HUDEP-2 (cell line): ENCODE measurements around the gene CABLES1.
A peak's percentile ranks its signal among the peaks of the same experiment; 100 is the strongest.
"Not testable (repeated sequence)": the region's sequence is repeated elsewhere in the genome, so short reads cannot be mapped to it uniquely, and the experiment has no call there.

ENCODE experiments used
- DNase-seq, 76 experiments: peaks; one replicate each; lab custom pipeline; 2025; ENCODE audit not compliant: unreplicated experiment in 76 of 76; lab: John Stamatoyannopoulos, UW

The CABLES1 gene

DNA sequence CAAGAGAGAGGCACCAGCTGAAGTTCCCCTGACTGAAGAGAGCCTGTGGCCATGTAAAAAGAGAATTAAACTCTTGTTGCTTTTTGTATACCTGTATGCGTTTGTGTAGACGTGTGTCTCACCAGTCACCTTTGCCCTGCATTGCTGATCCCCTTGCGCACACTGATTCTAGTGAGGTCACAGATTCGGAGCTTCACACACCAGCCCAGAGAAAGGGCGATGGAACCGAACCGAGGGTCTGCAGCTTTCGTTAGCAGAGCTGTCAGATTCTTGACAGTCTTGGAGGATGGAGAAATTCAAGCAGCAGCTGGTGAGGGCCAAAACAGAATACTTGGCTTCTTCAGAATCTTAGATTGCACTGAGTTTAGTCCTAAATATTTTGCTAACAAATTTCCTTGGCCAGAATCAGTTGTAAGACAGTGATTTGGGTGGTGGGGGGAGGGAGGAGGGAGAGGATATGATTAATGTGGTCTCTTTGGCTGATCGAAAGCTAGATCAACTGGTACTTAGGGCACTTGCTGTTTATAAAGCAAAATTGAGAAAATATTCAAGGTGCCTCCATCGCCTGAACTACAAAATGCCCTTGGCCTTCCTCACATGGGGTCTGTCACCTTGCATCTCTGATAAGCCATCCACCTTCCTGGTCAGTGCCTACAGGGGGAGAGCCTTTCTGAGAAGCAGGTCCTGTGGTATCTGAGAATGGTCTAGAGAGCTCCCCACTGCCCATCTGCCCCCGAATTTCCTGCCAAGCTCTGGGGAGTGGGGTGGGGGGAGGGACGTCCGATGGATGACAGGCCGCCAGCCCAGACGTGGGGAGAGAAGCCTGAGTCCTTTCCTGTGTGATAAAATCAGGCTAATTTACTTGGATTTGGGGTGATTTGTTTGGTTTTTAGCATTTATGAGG, 123.5 kb downstream of the CABLES1 start:
- DNase-seq = no peak

DNA sequence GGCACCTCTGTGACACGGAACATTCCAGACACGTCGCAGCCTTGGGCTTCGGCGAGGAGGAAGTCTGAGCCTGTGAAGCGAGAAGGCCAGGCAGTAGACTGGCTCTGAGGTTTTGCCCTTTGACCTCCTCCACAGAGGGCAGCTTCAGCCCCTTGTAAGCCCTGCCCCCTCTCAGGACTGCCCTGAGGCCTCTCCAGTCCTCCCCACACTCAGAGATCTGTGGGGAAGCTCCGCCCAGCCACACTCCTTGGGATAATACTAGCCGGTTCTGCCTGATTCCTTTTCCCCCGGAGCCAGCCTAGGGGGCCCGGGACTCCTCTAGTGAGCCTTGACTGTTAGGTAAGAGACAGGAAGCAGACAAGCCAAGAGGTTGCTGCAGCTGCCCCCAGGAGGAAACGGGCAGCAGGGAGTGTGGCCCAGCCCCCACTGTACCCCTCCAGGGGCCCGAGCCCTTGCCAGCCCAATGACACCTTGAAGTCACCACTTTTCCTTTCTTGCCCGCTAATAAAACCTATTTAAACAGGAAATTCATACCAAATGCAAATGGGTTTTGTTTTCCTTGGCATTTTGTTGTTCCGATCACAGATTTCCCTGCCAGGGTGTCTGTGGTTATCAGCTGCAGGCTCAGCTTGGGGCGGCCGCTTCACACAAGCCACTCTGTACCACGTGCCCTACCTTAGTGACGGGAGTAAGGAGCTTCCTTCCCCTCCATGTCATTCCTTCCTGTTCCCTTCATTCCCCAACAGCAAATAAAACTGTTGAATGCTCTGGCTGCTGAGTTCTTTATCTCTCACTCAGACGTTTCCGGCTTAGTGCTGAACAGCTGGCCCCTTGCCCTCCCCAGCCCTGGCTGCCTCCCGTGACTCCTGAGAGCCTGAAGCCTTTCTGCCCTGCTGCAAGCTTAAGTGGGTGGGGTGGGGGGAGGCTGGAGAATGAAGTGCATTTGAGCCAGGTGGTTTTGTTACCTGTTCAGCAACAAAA, 124.7 kb downstream of the CABLES1 start:
- peak in 45 of 76 experiments; percentile 2 to 65 (median 35) for DNase-seq

DNA sequence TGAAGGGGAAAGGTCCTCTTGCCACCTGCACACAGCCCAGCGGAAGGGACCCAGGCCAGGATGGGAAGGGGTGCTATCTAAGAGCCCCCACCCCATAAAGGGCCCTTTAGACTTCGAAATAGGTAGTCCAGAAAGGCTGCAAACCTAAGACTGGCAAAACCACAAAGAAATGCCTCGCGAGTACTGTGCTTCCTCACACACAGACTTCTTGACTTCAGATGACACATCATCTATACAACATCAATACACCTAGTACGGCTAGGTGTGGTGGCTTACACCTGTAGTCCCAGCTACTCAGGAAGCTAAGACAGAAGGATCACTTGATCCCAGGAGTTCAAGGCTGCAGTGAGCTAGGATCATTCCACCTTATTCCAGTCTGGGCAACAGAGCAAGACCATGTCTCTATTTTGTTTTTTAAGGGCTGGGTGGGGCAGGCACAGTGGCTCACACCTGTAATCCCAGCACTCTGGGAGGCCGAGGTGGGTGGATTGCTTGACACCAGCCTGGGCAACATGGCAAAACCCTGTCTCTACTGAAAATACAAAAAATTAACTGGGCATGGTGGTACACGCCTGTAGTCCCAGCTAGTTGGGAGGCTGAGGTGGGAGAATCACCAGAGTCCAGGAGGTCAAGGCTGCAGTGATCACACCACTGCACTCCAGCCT, 125.8 kb downstream of the CABLES1 start:
- no peak for DNase-seq

DNA sequence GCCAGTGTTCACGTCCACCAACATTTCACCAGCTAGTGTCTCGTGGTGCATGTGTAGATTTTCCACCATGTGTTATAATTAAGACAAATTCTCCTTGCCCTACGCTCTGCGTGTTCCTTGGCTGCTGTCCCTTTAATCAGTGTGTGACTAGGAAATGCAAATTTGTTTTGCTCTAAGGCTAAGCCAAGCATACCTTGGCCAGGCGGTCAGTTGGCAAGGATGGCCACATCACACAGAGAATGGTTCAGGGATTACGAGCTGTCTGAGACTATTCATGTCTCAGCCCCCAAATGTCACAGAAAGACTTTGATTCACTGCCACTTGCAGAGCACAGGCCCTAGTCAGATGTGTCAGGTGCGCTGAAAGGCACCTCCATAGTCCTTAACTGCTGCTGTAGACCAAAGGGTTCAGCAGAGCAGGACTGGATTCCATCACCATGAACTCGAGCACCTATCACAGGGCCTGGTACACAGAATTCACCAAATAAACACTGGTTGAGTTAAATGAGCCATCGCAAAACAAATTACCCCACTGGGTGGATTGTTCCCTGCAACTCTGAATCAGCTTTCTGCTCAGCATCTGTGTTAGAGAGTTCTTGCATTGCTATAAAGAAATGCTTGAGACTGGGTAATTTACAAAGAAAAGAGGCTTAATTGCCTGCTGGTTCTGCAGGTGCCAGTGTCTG, 128.4 kb downstream of the CABLES1 start:
- DNase-seq = no peak

DNA sequence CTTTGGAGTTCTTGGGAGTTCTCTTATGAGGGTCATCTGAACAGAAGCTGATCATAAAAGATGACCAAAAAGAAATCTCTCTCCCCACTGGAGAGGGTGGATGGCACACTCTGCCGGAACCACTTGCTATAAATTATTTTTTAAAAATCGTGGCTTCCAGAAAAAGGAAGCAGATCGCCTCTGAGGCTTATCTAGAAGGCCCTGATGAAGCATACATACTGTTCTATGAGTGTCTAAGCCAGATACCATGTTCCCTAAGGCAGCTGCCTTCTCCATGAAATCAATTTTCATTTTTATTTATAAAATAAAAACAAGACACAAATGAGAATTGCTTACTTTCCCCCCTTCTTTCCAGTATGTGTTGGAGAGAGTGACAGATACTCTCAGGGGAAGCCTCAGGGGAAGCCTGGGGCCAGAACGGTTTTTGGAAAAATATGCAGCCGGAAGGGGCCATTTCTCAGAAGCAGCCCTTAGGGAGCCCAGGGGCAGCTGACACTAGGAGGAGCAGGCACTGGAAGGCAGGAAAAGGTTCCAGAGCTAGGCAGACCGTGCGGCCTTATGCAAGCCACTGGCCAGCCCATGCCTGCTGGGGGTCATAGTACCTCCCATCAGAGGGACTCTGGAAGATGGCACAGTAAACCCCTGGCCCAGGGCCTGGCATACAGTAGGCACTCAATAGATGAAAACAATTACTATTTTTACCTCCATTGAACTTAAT, 130.6 kb downstream of the CABLES1 start:
- peak in 2 of 76 experiments; percentile 10 to 17 for DNase-seq

DNA sequence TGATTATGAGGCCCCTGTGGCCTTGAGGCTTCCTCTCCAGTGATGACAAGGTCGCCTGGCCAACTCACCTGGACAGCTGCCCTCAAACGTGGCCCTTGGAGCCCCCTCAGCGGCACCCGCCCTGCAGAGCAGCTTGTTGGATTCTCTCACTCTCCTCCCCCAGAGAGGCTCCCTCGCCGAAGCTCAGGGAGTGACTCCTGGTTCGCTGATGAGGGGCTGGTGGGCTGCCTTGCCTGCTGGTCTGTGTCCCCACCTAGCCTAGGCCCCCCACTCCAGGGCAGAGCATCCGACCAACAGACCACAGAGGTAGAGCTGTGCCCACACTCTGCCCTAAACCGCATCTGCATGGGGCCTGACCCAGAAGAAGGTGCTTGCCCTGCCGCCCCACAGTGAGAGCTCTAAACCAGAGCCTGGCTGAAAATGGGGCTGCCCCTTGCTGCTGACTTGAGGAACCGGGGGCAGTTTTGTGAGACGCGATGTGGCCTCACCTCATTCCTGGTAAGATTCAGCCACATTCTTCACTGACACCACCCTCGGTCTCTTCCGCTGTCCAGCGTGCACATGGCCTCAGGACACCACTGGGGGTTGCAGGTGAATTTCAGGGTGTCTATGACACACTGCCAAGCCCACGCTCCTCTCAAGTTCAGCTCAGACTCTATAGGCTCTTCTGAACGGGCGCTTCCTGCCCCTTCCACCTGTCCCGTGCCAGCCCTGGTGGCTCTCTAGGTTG, 131.6 kb downstream of the CABLES1 start:
- DNase-seq = no peak

DNA sequence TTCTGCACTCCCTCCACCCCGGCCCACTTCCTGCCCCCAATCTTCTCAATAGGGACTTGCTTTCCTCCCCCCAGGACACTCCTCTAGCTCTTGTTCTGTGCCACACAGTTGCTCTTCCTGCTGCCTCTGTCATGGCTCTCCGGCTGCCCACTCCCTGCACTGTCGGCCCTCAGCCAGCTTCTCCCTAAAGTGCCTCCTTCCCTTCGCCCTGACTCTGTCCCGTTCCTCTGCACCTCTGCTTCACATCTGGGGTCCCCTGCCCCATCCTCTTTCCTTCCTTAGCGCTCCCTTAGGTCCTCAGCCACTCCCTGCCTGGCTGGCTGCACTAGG, 132.1 kb downstream of the CABLES1 start:
- DNase-seq = no peak

DNA sequence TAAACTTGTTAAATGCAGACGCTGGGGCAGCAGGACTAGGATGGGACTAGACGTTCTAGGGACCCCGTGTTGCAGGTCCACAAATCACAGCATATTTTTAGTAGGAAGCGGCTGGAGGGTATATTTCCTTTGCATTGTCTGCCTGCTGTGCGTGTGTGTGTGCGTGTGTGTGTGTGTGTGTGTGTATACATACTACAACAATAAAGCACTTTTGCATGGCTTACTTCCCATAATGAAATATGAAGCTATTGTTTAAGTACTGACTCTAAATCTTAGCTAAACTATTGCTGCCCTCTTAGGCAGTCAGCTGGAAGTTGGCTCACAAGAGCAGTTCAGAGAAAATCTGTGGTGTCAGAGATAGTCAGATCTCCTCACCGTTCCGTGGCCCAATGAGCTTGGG, 133.4 kb downstream of the CABLES1 start:
- no peak for DNase-seq

DNA sequence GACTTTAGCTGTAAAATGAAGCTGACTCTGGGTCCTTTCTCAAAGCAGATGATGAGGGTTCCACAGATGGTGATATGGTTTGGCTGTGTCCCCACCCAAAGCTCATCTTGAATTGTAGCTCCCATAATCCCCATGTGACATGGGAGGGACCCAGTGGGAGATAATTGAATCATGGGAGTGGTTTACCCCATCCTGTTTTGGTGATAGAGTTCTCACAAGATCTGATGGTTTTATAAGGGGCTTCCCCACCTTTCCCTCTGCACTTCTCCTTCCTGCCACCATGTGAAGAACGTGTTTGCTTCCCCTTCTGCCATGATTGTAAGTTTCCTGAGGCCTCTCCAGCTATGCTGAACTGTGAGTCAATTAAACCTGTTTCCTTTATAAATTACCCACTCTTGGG, 133.8 kb downstream of the CABLES1 start:
- not testable (repeated sequence) for DNase-seq

DNA sequence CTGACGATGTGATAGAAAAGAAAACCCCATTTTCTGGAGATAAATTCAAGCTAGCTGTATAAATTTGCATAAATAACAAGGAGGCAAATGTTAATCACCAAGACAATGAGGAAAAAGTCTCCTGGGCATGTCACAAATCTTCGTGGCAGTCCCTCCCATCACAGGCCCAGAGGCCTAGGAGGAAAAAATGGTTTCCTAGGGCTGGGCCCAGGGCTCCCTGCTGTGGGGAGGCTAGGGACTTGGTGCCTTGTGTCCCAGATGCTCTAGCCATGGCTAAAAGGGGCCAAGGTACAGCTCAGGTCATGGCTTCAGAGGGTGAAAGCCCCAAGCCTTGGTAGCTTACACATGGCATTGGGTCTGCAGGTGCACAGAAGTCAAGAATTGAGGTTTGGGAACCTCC, 134.6 kb downstream of the CABLES1 start:
- no peak for DNase-seq

DNA sequence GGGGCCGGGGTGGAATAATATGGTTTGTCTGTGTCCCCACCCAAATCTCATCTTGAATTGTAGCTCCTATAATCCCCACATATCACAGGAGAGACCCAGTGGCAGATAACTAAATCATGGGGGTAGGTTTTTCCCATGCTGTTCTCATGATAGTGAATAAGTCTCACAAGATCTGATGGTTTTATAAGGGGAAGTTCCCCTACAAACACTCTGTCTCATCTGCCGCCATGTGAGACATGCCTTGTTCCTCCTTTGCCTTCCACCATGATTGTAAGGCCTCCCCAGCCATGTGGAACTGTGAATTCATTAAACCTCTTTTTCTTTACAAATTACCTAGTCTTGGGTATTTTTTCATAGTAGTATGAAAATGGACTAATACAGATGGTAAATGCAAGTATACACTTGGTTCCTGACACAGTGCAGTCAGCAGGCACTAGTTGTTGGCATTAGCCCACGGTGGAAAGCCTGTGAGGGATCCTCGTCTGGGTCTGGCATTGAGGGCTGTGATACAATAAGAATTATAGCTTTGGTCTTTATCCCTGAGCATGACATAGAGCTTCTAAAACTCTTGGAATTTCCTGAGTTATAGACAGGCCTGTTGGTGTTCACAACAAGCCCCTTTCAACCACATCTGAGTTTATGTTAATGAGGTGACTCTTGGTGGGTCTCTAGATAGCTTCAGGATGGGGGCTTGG, 135.8 kb downstream of the CABLES1 start:
- DNase-seq = no peak

DNA sequence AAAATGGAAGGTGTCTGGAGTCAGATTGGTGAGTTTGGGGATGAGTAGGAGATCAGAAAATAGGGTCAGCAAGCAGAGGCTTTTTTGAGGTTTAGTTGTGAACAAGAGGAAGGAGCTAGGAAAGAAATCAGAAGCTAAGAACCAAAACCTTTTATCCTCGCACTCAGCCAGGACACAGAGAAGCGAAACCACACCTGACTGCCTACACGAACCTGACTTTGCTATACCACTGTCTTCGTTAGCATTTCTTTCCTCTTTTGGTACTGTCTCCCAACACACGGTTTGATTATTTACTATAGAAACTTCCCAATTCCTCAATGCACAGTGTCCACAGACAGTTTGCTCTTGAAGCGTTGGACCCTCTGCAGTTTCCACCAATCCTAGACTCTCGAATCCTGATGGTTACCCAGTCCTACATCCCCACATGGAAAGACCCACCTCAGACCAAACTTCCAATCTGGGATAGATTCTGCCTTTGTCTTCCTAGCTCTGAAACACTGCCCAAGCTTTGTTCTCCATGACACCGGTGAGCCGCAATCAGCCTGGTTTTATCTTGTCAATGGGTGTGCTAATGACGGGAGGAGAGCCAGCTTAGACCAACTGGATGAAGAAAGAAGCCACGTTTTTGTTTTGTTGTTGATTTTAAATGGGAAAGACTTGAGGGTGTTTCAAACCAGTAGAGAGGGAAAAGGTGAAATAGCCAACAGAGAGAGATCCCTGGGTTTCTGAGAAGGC, 137.4 kb downstream of the CABLES1 start:
- DNase-seq = no peak

DNA sequence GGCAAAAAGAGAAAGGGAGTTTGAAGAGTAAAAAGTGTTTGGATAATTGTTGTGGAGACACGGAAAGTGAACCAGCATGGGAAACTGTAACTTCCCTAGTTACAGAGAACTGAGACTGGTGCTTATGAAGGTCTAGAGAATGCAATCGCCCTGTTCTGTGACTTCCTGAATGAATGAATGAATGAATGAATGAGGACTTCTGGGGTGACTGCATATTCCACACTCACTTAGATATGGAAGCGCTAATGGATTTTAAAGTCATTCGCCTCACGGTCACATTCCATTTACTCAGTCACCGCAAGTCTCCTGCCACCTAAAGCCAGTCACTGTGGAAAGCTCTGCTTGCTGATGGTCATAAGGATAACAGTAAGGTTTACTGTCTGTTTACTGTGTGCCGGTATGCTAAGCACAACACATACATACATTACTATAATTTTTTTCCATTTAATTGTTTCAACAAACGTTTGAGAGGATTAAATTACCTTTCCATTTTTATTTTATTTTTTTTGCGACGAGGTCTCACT, 138.2 kb downstream of the CABLES1 start:
- DNase-seq = no peak

DNA sequence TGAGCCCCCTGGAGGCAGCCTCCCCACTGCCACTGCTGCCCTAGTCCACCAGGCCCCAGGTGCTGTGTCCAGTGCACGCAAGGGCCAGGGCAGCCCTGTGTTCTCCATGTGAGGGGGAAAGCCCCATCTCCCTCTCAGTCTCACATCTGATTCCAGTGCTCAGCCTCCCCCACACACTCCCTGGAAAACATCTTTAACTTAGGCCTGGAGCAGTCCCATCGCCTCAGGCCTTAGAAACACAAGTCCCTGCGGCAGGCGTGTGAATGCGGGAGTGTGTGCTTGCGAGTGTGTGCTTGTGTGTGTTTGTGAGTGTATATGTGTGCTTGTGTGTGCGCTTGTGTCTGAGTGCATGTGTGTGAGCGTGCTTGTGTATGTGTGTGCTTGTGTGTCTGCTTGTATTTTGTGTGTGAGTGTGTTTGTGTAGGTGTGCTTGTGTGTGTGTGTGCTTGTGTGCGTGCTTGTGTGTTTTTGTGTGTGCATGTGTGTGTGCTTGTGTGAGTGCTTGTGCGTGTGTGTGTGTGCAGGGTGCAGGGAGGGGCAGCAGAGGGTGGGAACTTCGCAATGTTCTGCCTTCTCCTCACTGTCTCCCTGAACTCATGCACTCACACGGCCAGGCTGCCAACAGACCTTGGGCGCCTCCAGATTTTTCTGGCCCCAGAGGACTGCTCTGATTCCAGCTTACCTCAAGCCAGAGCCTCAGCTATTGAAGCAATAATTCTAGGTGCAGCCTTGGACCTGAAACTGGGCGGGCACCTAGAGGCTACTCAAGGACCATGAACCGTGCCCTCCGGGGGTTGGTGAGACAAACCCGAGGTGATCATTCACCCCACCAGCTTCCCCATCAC, 139.6 kb downstream of the CABLES1 start:
- no peak for DNase-seq

DNA sequence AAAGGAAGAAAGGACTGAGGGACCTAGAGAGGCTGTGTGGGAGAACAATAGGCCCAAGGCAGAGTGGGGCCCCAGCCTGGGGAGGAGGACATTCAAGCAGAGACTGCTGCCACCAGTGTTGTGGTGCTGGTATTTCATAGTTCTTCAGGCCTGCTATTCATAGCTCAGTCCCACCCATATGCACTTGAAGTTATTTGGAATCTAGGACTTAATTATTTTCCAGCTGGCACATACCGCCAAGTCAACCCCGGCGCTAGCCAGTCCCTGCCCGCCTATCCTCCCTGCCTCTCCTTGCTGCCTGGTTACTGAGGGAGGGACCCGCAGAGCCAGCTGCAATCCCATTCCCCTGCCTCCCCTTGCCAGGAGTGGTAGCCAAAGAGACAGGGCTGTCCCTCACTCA, 141.2 kb downstream of the CABLES1 start:
- no peak for DNase-seq

DNA sequence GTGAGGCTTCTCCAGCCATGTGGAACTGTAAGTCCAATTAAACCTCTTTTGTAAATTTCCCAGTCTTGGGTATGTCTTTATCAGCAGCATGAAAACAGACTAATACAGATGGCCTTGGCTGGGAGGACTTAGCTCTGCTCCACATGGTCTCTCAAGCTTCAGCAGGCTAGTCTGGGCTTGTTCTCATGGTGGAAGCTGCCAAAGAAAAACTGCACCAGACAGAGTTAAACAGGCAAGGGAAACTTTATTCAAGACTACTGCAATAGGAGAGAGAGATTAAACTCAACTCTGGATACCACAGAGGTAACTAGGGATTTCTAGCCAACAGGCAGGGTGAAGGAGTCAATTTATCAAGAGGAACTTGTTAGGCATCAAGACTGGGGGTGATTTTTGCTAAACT, 142.1 kb downstream of the CABLES1 start:
- no peak for DNase-seq

DNA sequence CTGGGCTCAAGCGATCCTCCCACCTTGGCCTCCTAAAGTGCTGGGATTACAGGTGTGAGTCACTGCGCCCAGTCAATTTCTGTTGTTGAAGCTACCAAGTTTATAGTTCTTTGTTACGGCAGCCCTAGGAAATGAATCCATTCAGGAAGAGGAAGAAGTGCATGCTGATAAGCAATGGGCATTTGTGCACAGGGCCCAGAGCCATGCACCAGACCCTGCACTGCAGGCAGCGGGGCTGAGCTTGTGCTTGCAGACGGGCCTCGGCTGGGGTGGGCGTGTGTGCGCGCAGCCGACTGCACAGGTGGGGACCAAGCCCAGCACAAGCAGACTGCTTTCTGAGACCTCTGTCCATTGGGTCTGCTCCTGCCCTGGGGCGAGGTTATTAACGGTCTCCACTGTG, 144.6 kb downstream of the CABLES1 start:
- no peak for DNase-seq
